ENCODE data around the gene S100A1.

- TF ChIP-seq CTCF (conservative IDR thresholded peaks at IDR 0.05): no peak
- no peak for TF ChIP-seq ZFX (IDR thresholded peaks at IDR 0.05)
Observed at GRCh38 chr1:153588482-153588881, 39.8 kb upstream of the S100A1 start.
